GM12892 (cell line): Measurements from ENCODE around the gene FAM163B.

Source experiments
- POLR2A ChIP-seq: IDR thresholded peaks from 2 replicates; pipeline ENCODE4 v1.6.1; 2011; ENCODE audit warnings: low read depth, low read length, control low read depth
- POLR2AphosphoS5 ChIP-seq: IDR thresholded peaks from 2 replicates; pipeline ENCODE4 v1.6.1; 2011; ENCODE audit warnings: low read depth, low read length, control low read depth
- TAF1 ChIP-seq: IDR thresholded peaks from 2 replicates; pipeline ENCODE4 v1.6.1; 2011; ENCODE audit warnings: low read depth, mild to moderate bottlenecking, control low read depth, low read length, borderline replicate concordance

GRCh38 chr9:133570691-133571080, 38.5 kb downstream of the FAM163B start:
- no peak for TF ChIP-seq POLR2A
- TF ChIP-seq POLR2AphosphoS5, result no peak
- TF ChIP-seq TAF1, result no peak
